HepG2 (cell line): ENCODE measurements around the gene RRBP1. TPM values are rescaled to one million over a fixed set of nuclear protein-coding genes. Genes with fewer than 3 reads are reported as not detected.

ENCODE experiments used
- ASH2L ChIP-seq: fragments of 300-600, 200-600 bp; sonication (generic); IDR thresholded peaks from 2 replicates; pipeline ENCODE4 v1.7.0; 2017; ENCODE audit warnings: low read depth, mild to moderate bottlenecking, moderate library complexity, mixed read lengths, low read length; ENCODE audit not compliant: insufficient read length
- BCL6 ChIP-seq: IDR thresholded peaks from 2 replicates; pipeline ENCODE4 v1.6.1; 2016; ENCODE audit warnings: missing genetic modification reagents, missing compliant biosample characterization
- FOXP1 ChIP-seq, 2 experiments: fragments of 450-650 bp in 1 of 2; IDR thresholded peaks; 2 replicates each; pipeline ENCODE4 v1.6.1; 2017 to 2018; ENCODE audit warnings: antibody characterized with exemption in 1 of 2
- HDAC1 ChIP-seq: sonication (generic); formaldehyde crosslinking; IDR thresholded peaks from 2 replicates; pipeline ENCODE4 v1.5.1; 2020; ENCODE audit warnings: mild to moderate bottlenecking, missing genetic modification reagents
- HIVEP1 ChIP-seq: sonication (generic); formaldehyde crosslinking; IDR thresholded peaks from 2 replicates; pipeline ENCODE4 v1.4.0; 2020; ENCODE audit warnings: mild to moderate bottlenecking, missing genetic modification reagents
- MYC ChIP-seq: sonication (generic); formaldehyde crosslinking; IDR thresholded peaks from 2 replicates; pipeline ENCODE4 v1.9.0; 2021; ENCODE audit warnings: missing genetic modification reagents, borderline replicate concordance
- NFE2L1 ChIP-seq: sonication (generic); formaldehyde crosslinking; IDR thresholded peaks from 2 replicates; pipeline ENCODE4 v1.4.0; 2020; ENCODE audit warnings: missing genetic modification reagents, mild to moderate bottlenecking, borderline replicate concordance
- NFIB ChIP-seq: sonication (generic); formaldehyde crosslinking; IDR thresholded peaks from 2 replicates; pipeline ENCODE4 v1.9.0; 2021; ENCODE audit warnings: missing genetic modification reagents, mild to moderate bottlenecking, borderline replicate concordance
- NR2F6 ChIP-seq, 2 experiments: IDR thresholded peaks; 2 replicates each; pipeline ENCODE4 v1.6.1; 2016; ENCODE audit warnings: antibody characterized with exemption in 1 of 2, mild to moderate bottlenecking in 1 of 2
- PCBP1 ChIP-seq: fragments of 200-400 bp; formaldehyde crosslinking; IDR thresholded peaks from 2 replicates; pipeline ENCODE4 v1.6.1; 2017; ENCODE audit warnings: mild to moderate bottlenecking, low read depth, low read length, borderline replicate concordance
- REPIN1 ChIP-seq: sonication (generic); formaldehyde crosslinking; IDR thresholded peaks from 2 replicates; pipeline ENCODE4 v1.8.0; 2022; ENCODE audit warnings: missing genetic modification reagents, low read depth, mild to moderate bottlenecking, borderline replicate concordance
- RFXAP ChIP-seq: sonication (generic); formaldehyde crosslinking; IDR thresholded peaks from 2 replicates; pipeline ENCODE4 v1.4.0; 2020; ENCODE audit warnings: missing genetic modification reagents, borderline replicate concordance
- SETDB1 ChIP-seq: sonication (generic); formaldehyde crosslinking; IDR thresholded peaks from 2 replicates; pipeline ENCODE4 v1.5.1; 2020; ENCODE audit warnings: missing genetic modification reagents, mild to moderate bottlenecking, borderline replicate concordance
- SIX4 ChIP-seq: sonication (generic); formaldehyde crosslinking; IDR thresholded peaks from 2 replicates; pipeline ENCODE4 v1.4.0; 2020; ENCODE audit warnings: missing genetic modification reagents
- TMF1 ChIP-seq: sonication (generic); formaldehyde crosslinking; IDR thresholded peaks from 2 replicates; pipeline ENCODE4 v1.8.1; 2022; ENCODE audit warnings: low read depth, missing genetic modification reagents
- ZNF207 ChIP-seq: fragments of 450-650 bp; IDR thresholded peaks from 2 replicates; pipeline ENCODE4 v1.6.1; 2016; ENCODE audit warnings: antibody characterized with exemption, borderline replicate concordance
- ZNF329 ChIP-seq: sonication (generic); formaldehyde crosslinking; IDR thresholded peaks from 2 replicates; pipeline ENCODE4 v1.9.0; 2021; ENCODE audit warnings: low read depth, mild to moderate bottlenecking, missing genetic modification reagents
- ZNF335 ChIP-seq: sonication (generic); formaldehyde crosslinking; IDR thresholded peaks from 2 replicates; pipeline ENCODE4 v1.4.0; 2020; ENCODE audit warnings: missing genetic modification reagents
- polyA plus RNA-seq, 8 experiments: library from polyadenylated mRNA; depleted of rRNA in 3 of 8; stranded (reverse) in 7 of 8; unstranded in 1 of 8; fragments of >200 nt; fragmentation: Illumina TruSeq in 4 of 8; extraction: Trizol in 4 of 8; gene quantifications; 2 replicates each; pipeline versions ENCODE4 v1.2.1 to v1.2.3, GENCODE V29; 2011 to 2016; ENCODE audit warnings: low read depth in 4 of 8, missing spikeins in 1 of 8, mixed read lengths in 1 of 8; ENCODE audit not compliant: insufficient read depth in 1 of 8
- total RNA-seq, 5 experiments: library from RNA; depleted of rRNA; stranded (reverse); fragments of >200 nt; fragmentation: Illumina TruSeq; extraction: Trizol; gene quantifications; 2 replicates each; pipeline ENCODE4 v1.2.3, GENCODE V29; 2016; ENCODE audit warnings: low read depth in 1 of 5
- TF ChIP-seq, protein P1 (sequence below): sonication (generic); formaldehyde crosslinking; IDR thresholded peaks from 2 replicates; pipeline ENCODE4 v1.4.0; 2020; ENCODE audit warnings: missing genetic modification reagents, borderline replicate concordance
- TF ChIP-seq, protein P2 (sequence below): sonication (generic); formaldehyde crosslinking; IDR thresholded peaks from 2 replicates; pipeline ENCODE4 v1.9.0; 2022; ENCODE audit warnings: missing genetic modification reagents, mild to moderate bottlenecking, borderline replicate concordance
- TF ChIP-seq, protein P3 (sequence below): sonication (generic); formaldehyde crosslinking; IDR thresholded peaks from 2 replicates; pipeline ENCODE4 v1.8.1; 2023; ENCODE audit warnings: mild to moderate bottlenecking, missing genetic modification reagents
- TF ChIP-seq, protein P4 (sequence below): IDR thresholded peaks from 2 replicates; pipeline ENCODE4 v1.6.1; 2016; ENCODE audit warnings: missing compliant biosample characterization, missing genetic modification reagents, borderline replicate concordance

The RRBP1 gene
- total and polyA plus RNA-seq, 2 of the 13 experiments (the other 11 are each of a cell fraction or from before 2014, with no cell fraction given) = 150 to 222 TPM

DNA sequence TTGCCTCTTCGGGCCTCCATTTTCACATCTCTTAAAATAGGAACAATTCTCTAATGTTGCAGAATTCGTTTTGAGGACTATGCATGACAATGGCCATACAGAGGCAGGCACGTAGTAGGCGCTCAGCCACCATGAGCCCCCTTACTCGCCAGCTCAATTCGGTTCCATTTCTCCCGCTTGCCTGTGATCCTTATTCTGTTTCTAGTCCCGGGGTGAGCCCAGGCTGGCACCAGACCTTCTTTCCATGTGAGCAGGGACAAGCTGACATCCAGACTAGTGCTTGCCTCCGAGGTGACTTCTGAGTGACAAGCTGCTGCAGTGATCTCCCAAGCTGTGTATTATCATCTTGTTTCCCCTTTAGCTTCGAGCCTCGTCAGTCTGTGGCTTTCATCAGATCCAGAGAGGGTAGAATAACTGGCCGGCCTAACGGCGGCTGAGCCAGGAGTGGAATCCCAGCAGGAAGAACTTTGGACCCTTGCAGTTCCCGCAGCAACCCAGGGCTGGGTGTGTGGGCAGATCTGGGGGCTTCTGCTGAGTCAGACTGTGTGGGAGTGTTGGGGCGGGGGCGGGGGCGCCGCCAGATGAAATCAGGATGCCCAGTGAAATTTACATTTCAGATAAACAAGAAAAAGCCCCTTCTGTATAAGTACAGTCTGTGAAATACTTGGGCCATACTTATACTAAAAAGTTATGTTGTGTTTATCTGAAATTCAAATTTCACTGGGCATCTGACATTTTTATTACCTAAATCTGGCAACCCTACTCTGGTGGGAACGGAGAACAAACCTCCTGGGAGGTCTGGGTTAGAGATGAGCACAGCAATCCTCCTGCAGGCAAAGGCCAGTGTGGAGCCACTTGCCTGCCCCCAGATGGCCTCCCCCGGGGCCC lies 28.6 kb upstream of the RRBP1 start (continued):
- TF ChIP-seq, protein P1, sequence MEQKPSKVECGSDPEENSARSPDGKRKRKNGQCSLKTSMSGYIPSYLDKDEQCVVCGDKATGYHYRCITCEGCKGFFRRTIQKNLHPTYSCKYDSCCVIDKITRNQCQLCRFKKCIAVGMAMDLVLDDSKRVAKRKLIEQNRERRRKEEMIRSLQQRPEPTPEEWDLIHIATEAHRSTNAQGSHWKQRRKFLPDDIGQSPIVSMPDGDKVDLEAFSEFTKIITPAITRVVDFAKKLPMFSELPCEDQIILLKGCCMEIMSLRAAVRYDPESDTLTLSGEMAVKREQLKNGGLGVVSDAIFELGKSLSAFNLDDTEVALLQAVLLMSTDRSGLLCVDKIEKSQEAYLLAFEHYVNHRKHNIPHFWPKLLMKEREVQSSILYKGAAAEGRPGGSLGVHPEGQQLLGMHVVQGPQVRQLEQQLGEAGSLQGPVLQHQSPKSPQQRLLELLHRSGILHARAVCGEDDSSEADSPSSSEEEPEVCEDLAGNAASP (CRISPR knock-in tag) = peak; percentile 76
- TF ChIP-seq SIX4 (peak; percentile 9; the same call in 1 of the 2 replicates), RFXAP (peak; percentile 88), SETDB1 (CRISPR knock-in tag) (no peak), ZNF335 (CRISPR knock-in tag) (peak; percentile 73; the same call in 1 of the 2 replicates), HIVEP1 (peak; percentile 89), MYC (no peak), ASH2L (peak; percentile 86), FOXP1 (IDR thresholded peaks at IDR 0.05) (no peak), FOXP1 (CRISPR knock-in tag; IDR thresholded peaks at IDR 0.05) (0 out of 2 replicates have a peak, but pooled peaks have one; percentile 29), HDAC1 (CRISPR knock-in tag) (peak; percentile 64), ZNF207 (no peak), REPIN1 (CRISPR knock-in tag) (peak; percentile 22; the same call in 1 of the 2 replicates), TMF1 (CRISPR knock-in tag) (no peak), ZNF329 (CRISPR knock-in tag) (peak; percentile 39; the same call in 1 of the 2 replicates), BCL6 (peak; percentile 60), NFIB (no peak), PCBP1 (no peak), NFE2L1 (CRISPR knock-in tag) (0 out of 2 replicates have a peak, but pooled peaks have one; percentile 33), NR2F6 (IDR thresholded peaks at IDR 0.05) (no peak), NR2F6 (CRISPR knock-in tag; IDR thresholded peaks at IDR 0.05) (peak; percentile 36; the same call in 1 of the 2 replicates)
- TF ChIP-seq, protein P2, sequence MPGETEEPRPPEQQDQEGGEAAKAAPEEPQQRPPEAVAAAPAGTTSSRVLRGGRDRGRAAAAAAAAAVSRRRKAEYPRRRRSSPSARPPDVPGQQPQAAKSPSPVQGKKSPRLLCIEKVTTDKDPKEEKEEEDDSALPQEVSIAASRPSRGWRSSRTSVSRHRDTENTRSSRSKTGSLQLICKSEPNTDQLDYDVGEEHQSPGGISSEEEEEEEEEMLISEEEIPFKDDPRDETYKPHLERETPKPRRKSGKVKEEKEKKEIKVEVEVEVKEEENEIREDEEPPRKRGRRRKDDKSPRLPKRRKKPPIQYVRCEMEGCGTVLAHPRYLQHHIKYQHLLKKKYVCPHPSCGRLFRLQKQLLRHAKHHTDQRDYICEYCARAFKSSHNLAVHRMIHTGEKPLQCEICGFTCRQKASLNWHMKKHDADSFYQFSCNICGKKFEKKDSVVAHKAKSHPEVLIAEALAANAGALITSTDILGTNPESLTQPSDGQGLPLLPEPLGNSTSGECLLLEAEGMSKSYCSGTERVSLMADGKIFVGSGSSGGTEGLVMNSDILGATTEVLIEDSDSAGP (CRISPR knock-in tag) = peak; percentile 75; the same call in 1 of the 2 replicates
- TF ChIP-seq, protein P3, sequence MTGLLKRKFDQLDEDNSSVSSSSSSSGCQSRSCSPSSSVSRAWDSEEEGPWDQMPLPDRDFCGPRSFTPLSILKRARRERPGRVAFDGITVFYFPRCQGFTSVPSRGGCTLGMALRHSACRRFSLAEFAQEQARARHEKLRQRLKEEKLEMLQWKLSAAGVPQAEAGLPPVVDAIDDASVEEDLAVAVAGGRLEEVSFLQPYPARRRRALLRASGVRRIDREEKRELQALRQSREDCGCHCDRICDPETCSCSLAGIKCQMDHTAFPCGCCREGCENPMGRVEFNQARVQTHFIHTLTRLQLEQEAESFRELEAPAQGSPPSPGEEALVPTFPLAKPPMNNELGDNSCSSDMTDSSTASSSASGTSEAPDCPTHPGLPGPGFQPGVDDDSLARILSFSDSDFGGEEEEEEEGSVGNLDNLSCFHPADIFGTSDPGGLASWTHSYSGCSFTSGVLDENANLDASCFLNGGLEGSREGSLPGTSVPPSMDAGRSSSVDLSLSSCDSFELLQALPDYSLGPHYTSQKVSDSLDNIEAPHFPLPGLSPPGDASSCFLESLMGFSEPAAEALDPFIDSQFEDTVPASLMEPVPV (CRISPR knock-in tag) = peak; percentile 72; the same call in 1 of the 2 replicates
- TF ChIP-seq, protein P4, sequence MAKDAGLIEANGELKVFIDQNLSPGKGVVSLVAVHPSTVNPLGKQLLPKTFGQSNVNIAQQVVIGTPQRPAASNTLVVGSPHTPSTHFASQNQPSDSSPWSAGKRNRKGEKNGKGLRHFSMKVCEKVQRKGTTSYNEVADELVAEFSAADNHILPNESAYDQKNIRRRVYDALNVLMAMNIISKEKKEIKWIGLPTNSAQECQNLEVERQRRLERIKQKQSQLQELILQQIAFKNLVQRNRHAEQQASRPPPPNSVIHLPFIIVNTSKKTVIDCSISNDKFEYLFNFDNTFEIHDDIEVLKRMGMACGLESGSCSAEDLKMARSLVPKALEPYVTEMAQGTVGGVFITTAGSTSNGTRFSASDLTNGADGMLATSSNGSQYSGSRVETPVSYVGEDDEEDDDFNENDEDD = peak; percentile 69; the same call in 1 of the 2 replicates
